Trophoblast cell (in vitro differentiated cells and primary cell): ENCODE measurements around the gene AACS.
"Not testable (repeated sequence)": the region's sequence is repeated elsewhere in the genome, so short reads cannot be mapped to it uniquely, and the experiment has no call there.

ENCODE experiments used
- DNase-seq, 2 donors: peaks; one replicate each; pipeline ENCODE4 v3.0.0-alpha.2; 2016
- H2AFZ ChIP-seq: 2 replicates; pipeline ENCODE4 v1.6.1; 2013; ENCODE audit warnings: low read length, moderate library complexity, mild to moderate bottlenecking; ENCODE audit not compliant: insufficient read depth, poor library complexity
- H2AK5ac ChIP-seq: 2 replicates; pipeline ENCODE4 v1.6.1; 2013; ENCODE audit warnings: mild to moderate bottlenecking, low read length
- H2BK120ac ChIP-seq: 2 replicates; pipeline ENCODE4 v1.6.1; 2013; ENCODE audit warnings: low read length, mild to moderate bottlenecking, moderate library complexity; ENCODE audit not compliant: insufficient read depth, poor library complexity
- H2BK12ac ChIP-seq: 2 replicates; pipeline ENCODE4 v1.6.1; 2013; ENCODE audit warnings: mild to moderate bottlenecking, low read length, moderate library complexity
- H2BK5ac ChIP-seq: 2 replicates; pipeline ENCODE4 v1.6.1; 2013; ENCODE audit warnings: low read length, low read depth, moderate library complexity, mild to moderate bottlenecking; ENCODE audit not compliant: poor library complexity
- H3K14ac ChIP-seq: 2 replicates; pipeline ENCODE4 v1.6.1; 2013; ENCODE audit warnings: mild to moderate bottlenecking, low read length
- H3K18ac ChIP-seq: 2 replicates; pipeline ENCODE4 v1.6.1; 2013; ENCODE audit warnings: mild to moderate bottlenecking, low read length
- H3K23ac ChIP-seq: 2 replicates; pipeline ENCODE4 v1.6.1; 2013; ENCODE audit warnings: low read length
- H3K27ac ChIP-seq: 2 replicates; pipeline ENCODE4 v1.5.1; 2013; ENCODE audit warnings: low read depth, mild to moderate bottlenecking, inconsistent platforms, low read length, moderate library complexity
- H3K27me3 ChIP-seq: 2 replicates; pipeline ENCODE4 v1.6.1; 2013; ENCODE audit warnings: inconsistent platforms, mild to moderate bottlenecking, low read length, moderate library complexity; ENCODE audit not compliant: insufficient read depth
- H3K36me3 ChIP-seq, 2 experiments: 1 replicate in 1 of 2; 2 replicates in 1 of 2; pipeline ENCODE4 v1.6.1; 2013; ENCODE audit warnings: low read length in 2 of 2, mild to moderate bottlenecking in 2 of 2, moderate library complexity in 1 of 2; ENCODE audit not compliant: insufficient read depth in 2 of 2, control insufficient read depth in 1 of 2
- H3K4ac ChIP-seq: 2 replicates; pipeline ENCODE4 v1.6.1; 2013; ENCODE audit warnings: low read depth, mild to moderate bottlenecking, low read length, moderate library complexity
- H3K4me1 ChIP-seq, 2 experiments: 1 replicate in 1 of 2; 2 replicates in 1 of 2; pipeline ENCODE4 v1.6.1; 2013; ENCODE audit warnings: low read length in 2 of 2, mild to moderate bottlenecking in 2 of 2, moderate library complexity in 1 of 2; ENCODE audit not compliant: insufficient read depth in 2 of 2, control insufficient read depth in 1 of 2
- H3K4me2 ChIP-seq: 2 replicates; pipeline ENCODE4 v1.6.1; 2013; ENCODE audit warnings: inconsistent platforms, mild to moderate bottlenecking, low read length, moderate library complexity
- H3K4me3 ChIP-seq: 2 replicates; pipeline ENCODE4 v1.5.1; 2013; ENCODE audit warnings: mild to moderate bottlenecking, low read depth, low read length, inconsistent platforms
- H3K79me1 ChIP-seq: one replicate; pipeline ENCODE4 v1.6.1; 2013; ENCODE audit warnings: low read length
- H3K79me2 ChIP-seq: 2 replicates; pipeline ENCODE4 v1.6.1; 2013; ENCODE audit warnings: low read length, mild to moderate bottlenecking; ENCODE audit not compliant: control insufficient read depth, insufficient read depth, poor library complexity
- H3K9ac ChIP-seq: 2 replicates; pipeline ENCODE4 v1.6.1; 2013; ENCODE audit warnings: mild to moderate bottlenecking, low read length
- H3K9me3 ChIP-seq: 2 replicates; pipeline ENCODE4 v1.6.1; 2013; ENCODE audit warnings: low read depth, mild to moderate bottlenecking, control low read depth, inconsistent platforms, low read length; ENCODE audit not compliant: insufficient read depth
- H4K12ac ChIP-seq: 2 replicates; pipeline ENCODE4 v1.6.1; 2013; ENCODE audit warnings: low read depth, mild to moderate bottlenecking, low read length, moderate library complexity
- H4K8ac ChIP-seq: 2 replicates; pipeline ENCODE4 v1.6.1; 2013; ENCODE audit warnings: low read depth, mild to moderate bottlenecking, low read length, moderate library complexity
- H4K91ac ChIP-seq: one replicate; pipeline ENCODE4 v1.6.1; 2013; ENCODE audit warnings: low read depth, mild to moderate bottlenecking, low read length, moderate library complexity
- WGBS: extraction: QIAGEN DNeasy Blood & Tissue Kit; methylation state at CpG from one replicate; pipeline ENCODE4 v1.1.7; 2013; ENCODE audit warnings: missing lambda C conversion rate; ENCODE audit not compliant: insufficient read length, insufficient coverage; ENCODE audit errors: extremely low coverage; 5-methylcytosine and 5-hydroxymethylcytosine counted together

The AACS gene

DNA sequence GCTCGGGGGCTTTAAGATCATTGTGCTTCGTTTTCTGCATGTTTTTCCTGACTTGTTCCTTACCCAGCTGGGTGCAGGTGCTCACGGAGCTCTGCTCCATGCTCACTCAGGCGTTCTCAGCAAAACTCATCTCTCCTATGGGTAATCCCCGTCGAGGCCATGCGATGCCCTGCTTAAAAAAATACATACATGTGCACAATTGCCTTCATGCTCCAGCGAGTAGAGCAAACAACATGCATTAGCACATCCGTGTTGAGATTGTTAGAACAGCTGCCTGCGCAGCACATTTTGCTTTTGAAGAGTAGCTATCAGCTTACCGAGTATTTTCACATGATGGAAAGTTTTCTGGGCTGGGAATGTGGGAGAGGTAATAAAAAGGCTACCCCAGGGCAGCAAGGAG lies 16.2 kb downstream of the AACS start:
- Histone ChIP-seq H2BK5ac (no peak overlapping the region), H3K18ac (no peak overlapping the region), H3K4me3 (no peak overlapping the region), H3K36me3 (peaks cover 14 to 16% of the 10 kb centered on the region in 2 experiments), H3K9ac (no peak overlapping the region), H2AFZ (no peak overlapping the region), H3K27ac (no peak overlapping the region), H3K4me2 (no peak overlapping the region), H3K79me2 (no peaks in the 10 kb centered on the region), H3K27me3 (no peaks in the 10 kb centered on the region), H4K8ac (no peak overlapping the region), H2AK5ac (no peak overlapping the region), H2BK12ac (no peak overlapping the region), H4K12ac (no peak overlapping the region), H3K4me1 (peaks cover 0 to 2% of the 10 kb centered on the region in 2 experiments), H3K23ac (no peak overlapping the region), H3K14ac (no peak overlapping the region), H3K9me3 (peaks cover 4% of the 10 kb centered on the region), H3K4ac (no peak overlapping the region), H2BK120ac (no peak overlapping the region), H3K79me1 (no peaks in the 10 kb centered on the region), H4K91ac (no peak overlapping the region)
- WGBS = no CpG with 5 or more reads among the region's 11 CpGs
- DNase-seq = no peak

DNA sequence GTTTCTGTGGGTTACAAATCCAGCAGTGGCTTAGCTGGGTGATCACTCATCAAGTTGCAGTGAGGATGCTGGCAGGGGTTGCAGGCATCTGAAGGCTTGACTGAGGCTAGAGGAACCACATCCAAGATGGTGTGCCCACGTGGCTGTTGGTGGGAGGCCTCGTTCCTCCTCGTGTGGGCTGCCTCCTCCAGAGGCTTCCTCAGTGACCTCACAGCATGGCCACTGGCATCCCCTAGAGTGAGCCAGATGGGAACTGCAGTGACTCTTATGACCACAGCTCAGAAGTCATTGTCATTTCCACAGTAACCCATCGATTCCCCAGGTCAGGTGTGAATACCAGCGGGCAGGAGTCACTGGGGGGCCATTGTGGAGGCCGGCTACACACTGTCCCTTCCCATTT lies 17.8 kb downstream of the AACS start:
- Histone ChIP-seq H2AK5ac (no peak overlapping the region), H2BK5ac (no peak overlapping the region), H3K4me3 (no peak overlapping the region), H4K12ac (no peak overlapping the region), H3K4me1 (peaks cover 0 to 2% of the 10 kb centered on the region in 2 experiments), H3K9me3 (peaks cover 4% of the 10 kb centered on the region), H4K91ac (no peak overlapping the region), H2BK120ac (no peak overlapping the region), H3K4me2 (no peak overlapping the region), H3K27ac (no peak overlapping the region), H3K23ac (no peak overlapping the region), H3K79me1 (no peaks in the 10 kb centered on the region), H3K4ac (no peak overlapping the region), H2BK12ac (no peak overlapping the region), H3K18ac (no peak overlapping the region), H3K36me3 (peaks cover 13 to 23% of the 10 kb centered on the region in 2 experiments), H2AFZ (no peak overlapping the region), H3K27me3 (no peaks in the 10 kb centered on the region), H3K14ac (no peak overlapping the region), H3K79me2 (no peaks in the 10 kb centered on the region), H3K9ac (no peak overlapping the region), H4K8ac (no peak overlapping the region)
- WGBS = no CpG with 5 or more reads among the region's 6 CpGs
- no peak for DNase-seq

DNA sequence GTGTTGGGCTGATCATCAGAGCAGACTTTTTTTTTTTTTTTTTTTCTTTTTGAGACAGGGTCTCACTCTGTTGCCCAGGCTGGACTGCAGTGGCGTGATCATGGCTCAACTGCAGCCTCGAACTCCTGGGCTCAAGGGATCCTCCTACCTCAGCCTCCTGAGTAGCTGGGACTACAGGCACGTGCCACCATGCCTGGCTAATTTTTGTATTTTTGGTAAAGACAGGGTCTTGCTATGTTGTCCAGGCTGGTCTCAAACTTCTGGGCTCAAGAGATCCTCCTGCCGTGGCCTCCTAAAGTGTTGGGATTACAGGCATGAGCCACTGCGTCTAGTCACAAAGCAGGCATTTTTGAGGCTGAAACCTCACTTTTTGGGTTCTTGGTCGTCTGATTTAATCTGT lies 23.0 kb downstream of the AACS start:
- H3K36me3 ChIP-seq = peaks cover 32 to 41% of the 10 kb centered on the region in 2 experiments
- not testable (repeated sequence) for H3K4me3 ChIP-seq, H2BK12ac ChIP-seq, H3K79me2 ChIP-seq, H2AK5ac ChIP-seq, H3K14ac ChIP-seq, H4K91ac ChIP-seq, H2BK120ac ChIP-seq, DNase-seq, H4K12ac ChIP-seq, H2BK5ac ChIP-seq, H3K9me3 ChIP-seq, H3K4me1 ChIP-seq, H3K79me1 ChIP-seq, H3K9ac ChIP-seq, H2AFZ ChIP-seq, H3K4ac ChIP-seq, H4K8ac ChIP-seq, H3K27ac ChIP-seq, H3K18ac ChIP-seq, H3K4me2 ChIP-seq, H3K23ac ChIP-seq, H3K27me3 ChIP-seq
- WGBS = no CpG with 5 or more reads among the region's 6 CpGs

DNA sequence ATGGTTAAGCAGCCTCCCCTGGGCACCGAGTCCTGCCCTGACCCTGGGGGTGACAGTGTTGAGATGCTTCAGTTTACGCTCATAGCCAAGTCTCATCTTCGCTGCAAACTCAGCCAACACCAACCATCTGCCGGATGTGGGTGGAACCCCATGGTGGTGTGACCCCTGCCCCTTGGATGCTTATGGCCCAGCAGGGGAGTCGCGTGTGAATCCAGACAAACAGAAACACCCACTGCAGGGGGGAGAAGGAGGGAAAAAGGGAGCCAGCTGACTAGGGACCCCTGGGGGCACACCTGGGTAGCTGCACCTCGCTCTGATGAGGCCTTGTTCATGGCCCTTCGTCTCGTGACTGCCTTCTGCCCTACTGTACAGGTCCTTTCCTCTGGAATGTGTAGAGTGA lies 23.8 kb downstream of the AACS start:
- Histone ChIP-seq H4K8ac (no peak overlapping the region), H2BK120ac (no peak overlapping the region), H3K79me1 (no peaks in the 10 kb centered on the region), H3K14ac (no peak overlapping the region), H3K79me2 (no peaks in the 10 kb centered on the region), H2BK5ac (no peak overlapping the region), H3K23ac (no peak overlapping the region), H3K27me3 (no peaks in the 10 kb centered on the region), H3K36me3 (peaks cover 32 to 48% of the 10 kb centered on the region in 2 experiments), H4K91ac (no peak overlapping the region), H4K12ac (no peak overlapping the region), H3K4me1 (no peaks in the 10 kb centered on the region), H3K18ac (no peak overlapping the region), H3K4me3 (no peak overlapping the region), H3K9me3 (peaks cover 4% of the 10 kb centered on the region), H2AFZ (no peak overlapping the region), H2AK5ac (no peak overlapping the region), H2BK12ac (no peak overlapping the region), H3K4ac (no peak overlapping the region), H3K4me2 (no peak overlapping the region), H3K27ac (no peak overlapping the region), H3K9ac (no peak overlapping the region)
- DNase-seq = no peak
- WGBS = no CpG with 5 or more reads among the region's 9 CpGs
